Endothelial cell of umbilical vein (primary cell): ENCODE measurements around the gene RBP4. TPM values are rescaled to one million over a fixed set of nuclear protein-coding genes. Genes with fewer than 3 reads are reported as not detected.

Experiments
- BruUV-seq: library from RNA; stranded (reverse); fragments of 400-500 nt; replicated peaks from 2 replicates; lab custom pipeline; 2021; lab: Mats Ljungman, UMichigan
- CTCF ChIA-PET: fragments of 300-600, 350-600 bp; sonication (Branson Sonifier 250); formaldehyde crosslinking; loops from one replicate; lab custom pipeline; 2021; ENCODE audit warnings: antibody characterized with exemption, inconsistent platforms; lab: Charles Lee
- POLR2A ChIA-PET: fragments of 300-600, 350-600 bp; sonication (Branson Sonifier 250); formaldehyde crosslinking; loops from one replicate; lab custom pipeline; 2021; ENCODE audit warnings: antibody characterized with exemption, inconsistent platforms; lab: Charles Lee
- DNase-seq: peaks from one replicate; pipeline ENCODE4 v3.0.0-alpha.2; 2011; ENCODE audit warnings: low read depth, low spot score
- FAIRE-seq: peaks from 2 replicates; lab custom pipeline; 2011; peaks lifted over from hg19 to GRCh38; lab: Jason Lieb, UNC
- H2AFZ ChIP-seq: 2 replicates; pipeline ENCODE4 v1.6.0; 2012; ENCODE audit warnings: low read depth, low read length, control low read depth, inconsistent platforms
- H3K27ac ChIP-seq: 2 replicates; pipeline ENCODE4 v1.5.1; 2011; ENCODE audit warnings: low read depth, mild to moderate bottlenecking, control low read depth, low read length, moderate library complexity; ENCODE audit not compliant: insufficient read depth
- H3K27me3 ChIP-seq, 2 experiments: 2 replicates each; pipeline versions ENCODE4 v1.6.0 to v1.6.1; 2011; ENCODE audit warnings: low read length in 2 of 2, mixed read lengths in 1 of 2; ENCODE audit not compliant: control insufficient read depth in 2 of 2, insufficient read depth in 2 of 2
- H3K36me3 ChIP-seq, 2 experiments: 2 replicates in 1 of 2; 3 replicates in 1 of 2; pipeline ENCODE4 v1.5.1; 2011; ENCODE audit warnings: low read length in 2 of 2, mild to moderate bottlenecking in 1 of 2, moderate library complexity in 1 of 2; ENCODE audit not compliant: control insufficient read depth in 2 of 2, insufficient read depth in 2 of 2; ENCODE audit errors: extremely low read depth in 1 of 2
- H3K4me1 ChIP-seq: 3 replicates; pipeline ENCODE4 v1.5.1; 2011; ENCODE audit warnings: mild to moderate bottlenecking, low read length; ENCODE audit not compliant: control insufficient read depth, insufficient read depth; ENCODE audit errors: extremely low read depth
- H3K4me2 ChIP-seq: 2 replicates; pipeline ENCODE4 v1.6.1; 2011; ENCODE audit warnings: low read length, control low read depth, mixed read lengths; ENCODE audit not compliant: insufficient read depth
- H3K4me3 ChIP-seq, 3 experiments: fragments of 200-600 bp in 1 of 3; sonication (generic), shearing (Covaris generic) in 1 of 3; replicated peaks in 1 of 3; 2 replicates each; pipeline ENCODE4 v1.5.1; 2011 to 2016; ENCODE audit warnings: control low read depth in 3 of 3, low read length in 3 of 3, mild to moderate bottlenecking in 2 of 3, inconsistent platforms in 1 of 3, low read depth in 1 of 3, moderate library complexity in 1 of 3; ENCODE audit not compliant: insufficient read depth in 1 of 3
- H3K79me2 ChIP-seq: 2 replicates; pipeline ENCODE4 v1.6.0; 2012; ENCODE audit warnings: low read length, inconsistent platforms; ENCODE audit not compliant: control insufficient read depth, insufficient read depth
- H3K9ac ChIP-seq: replicated peaks from 2 replicates; pipeline ENCODE3; 2011; ENCODE audit warnings: low read length, control low read depth; ENCODE audit not compliant: insufficient read depth; ENCODE audit errors: extremely low read depth
- H3K9me1 ChIP-seq: replicated peaks from 3 replicates; pipeline ENCODE4 v1.6.0; 2011; ENCODE audit warnings: mild to moderate bottlenecking, low read length; ENCODE audit not compliant: control insufficient read depth, insufficient read depth; ENCODE audit errors: extremely low read depth
- H3K9me3 ChIP-seq: replicated peaks from 2 replicates; pipeline ENCODE4 v1.5.1; 2012; ENCODE audit warnings: low read length, inconsistent platforms; ENCODE audit not compliant: control insufficient read depth, insufficient read depth
- H4K20me1 ChIP-seq: replicated peaks from 2 replicates; pipeline ENCODE3; 2011; ENCODE audit warnings: mild to moderate bottlenecking, low read length; ENCODE audit not compliant: control insufficient read depth, insufficient read depth; ENCODE audit errors: extremely low read depth
- EZH2 ChIP-seq: IDR thresholded peaks from 2 replicates; pipeline ENCODE4 v1.6.1; 2012; ENCODE audit warnings: borderline replicate concordance, low read depth, mild to moderate bottlenecking, moderate library complexity, low read length, inconsistent platforms; ENCODE audit not compliant: severe bottlenecking
- FOS ChIP-seq: IDR thresholded peaks from 2 replicates; pipeline ENCODE4 v1.6.1; 2011; ENCODE audit warnings: mild to moderate bottlenecking, low read length, moderate library complexity, borderline replicate concordance; ENCODE audit not compliant: insufficient read depth
- GATA2 ChIP-seq: IDR thresholded peaks from 2 replicates; pipeline ENCODE4 v1.7.0; 2011; ENCODE audit warnings: low read depth, mild to moderate bottlenecking, moderate library complexity, mixed read lengths, low read length; ENCODE audit not compliant: insufficient read length, insufficient read depth
- JUN ChIP-seq: IDR thresholded peaks from 2 replicates; pipeline ENCODE4 v1.6.1; 2011; ENCODE audit warnings: borderline replicate concordance, low read depth; ENCODE audit not compliant: insufficient read length, insufficient read depth
- MYC ChIP-seq: IDR thresholded peaks from one replicate; pipeline ENCODE4 v1.6.1; 2011; ENCODE audit warnings: mild to moderate bottlenecking, low read depth, low read length
- POLR2A ChIP-seq: IDR thresholded peaks from 2 replicates; pipeline ENCODE4 v1.6.1; 2012; ENCODE audit warnings: low read depth, mild to moderate bottlenecking, control low read depth, low read length
- POLR2AphosphoS5 ChIP-seq: IDR thresholded peaks from 2 replicates; pipeline ENCODE4 v1.6.1; 2012; ENCODE audit warnings: low read depth, mild to moderate bottlenecking, control low read depth, low read length, moderate library complexity; ENCODE audit not compliant: insufficient read depth
- dilution Hi-C: fragments of 300-500 bp; cut with MboI; formaldehyde crosslinking; loops from one replicate; pipeline ENCODE4 v1.15.0; 2019; ENCODE audit warnings: low sequenced_read_pairs; ENCODE audit not compliant: extremely low pct_ligation_motif_present
- intact Hi-C: fragments of 100-400 bp; cut with micrococcal nuclease; formaldehyde crosslinking; loops from one replicate; pipeline ENCODE4 v1.10.0; 2022
- polyA plus RNA-seq, 4 experiments: library from polyadenylated mRNA; depleted of rRNA in 3 of 4; stranded (reverse) in 3 of 4; unstranded in 1 of 4; fragments of >200 nt; gene quantifications; 2 replicates each; pipeline versions ENCODE4 v1.2.1 to v1.2.3, GENCODE V29; 2011 to 2012; ENCODE audit warnings: missing spikeins in 1 of 4
- total RNA-seq: library from RNA; stranded (reverse); gene quantifications from 2 replicates; pipeline ENCODE4 v1.2.3, GENCODE V29; 2021
- TF ChIP-seq, protein P1 (sequence below), 2 donors: IDR thresholded peaks; 1 replicate in 1 of 2; 2 replicates in 1 of 2; pipeline ENCODE4 v1.5.1; 2011; ENCODE audit warnings: low read length in 2 of 2, mild to moderate bottlenecking in 2 of 2, moderate library complexity in 2 of 2, control low read depth in 1 of 2, inconsistent platforms in 1 of 2, low read depth in 1 of 2; ENCODE audit not compliant: insufficient read depth in 1 of 2; ENCODE audit errors: extremely low read depth in 1 of 2
- TF ChIP-seq, protein P2 (sequence below): IDR thresholded peaks from 2 replicates; pipeline ENCODE4 v1.6.1; 2011; ENCODE audit not compliant: insufficient read depth, insufficient read length

The RBP4 gene
- total and polyA plus RNA-seq, 2 donors (not counting 3 experiments of a cell fraction or from before 2014, with no cell fraction given), result not detected

DNA sequence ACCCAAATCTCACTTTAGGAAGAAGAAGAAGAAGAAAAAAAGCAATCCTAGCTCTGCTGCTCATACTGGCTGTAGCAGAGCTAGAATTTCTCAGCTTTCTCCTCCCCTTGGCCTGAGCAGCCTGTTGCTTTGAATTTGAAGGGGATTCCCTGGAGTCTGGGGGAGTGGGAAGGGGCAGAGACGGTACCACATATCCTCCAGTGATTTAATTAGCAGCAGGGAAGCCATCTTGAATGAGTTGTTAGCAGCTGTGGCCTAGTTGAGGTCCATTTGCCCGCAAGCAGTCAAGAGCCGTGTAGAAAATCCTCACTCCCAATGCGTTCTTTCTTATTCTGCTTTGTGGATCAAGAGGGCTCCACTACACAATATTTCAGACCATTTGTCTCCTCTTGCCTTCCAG lies 27.8 kb upstream of the RBP4 start:
- H3K4me1 ChIP-seq, result no peaks in the 10 kb centered on the region
- no peak overlapping the region for H3K4me2 ChIP-seq
- no peaks in the 10 kb centered on the region for H3K36me3 ChIP-seq
- ChIA-PET POLR2A (no interaction called here), CTCF (no interaction called here)
- FAIRE-seq, result no peak
- H4K20me1 ChIP-seq, result no peaks in the 10 kb centered on the region
- intact Hi-C loops, result no loop called here
- H3K9me1 ChIP-seq, result no peaks in the 10 kb centered on the region
- H3K4me3 ChIP-seq, result no peak overlapping the region
- TF ChIP-seq, protein P1, sequence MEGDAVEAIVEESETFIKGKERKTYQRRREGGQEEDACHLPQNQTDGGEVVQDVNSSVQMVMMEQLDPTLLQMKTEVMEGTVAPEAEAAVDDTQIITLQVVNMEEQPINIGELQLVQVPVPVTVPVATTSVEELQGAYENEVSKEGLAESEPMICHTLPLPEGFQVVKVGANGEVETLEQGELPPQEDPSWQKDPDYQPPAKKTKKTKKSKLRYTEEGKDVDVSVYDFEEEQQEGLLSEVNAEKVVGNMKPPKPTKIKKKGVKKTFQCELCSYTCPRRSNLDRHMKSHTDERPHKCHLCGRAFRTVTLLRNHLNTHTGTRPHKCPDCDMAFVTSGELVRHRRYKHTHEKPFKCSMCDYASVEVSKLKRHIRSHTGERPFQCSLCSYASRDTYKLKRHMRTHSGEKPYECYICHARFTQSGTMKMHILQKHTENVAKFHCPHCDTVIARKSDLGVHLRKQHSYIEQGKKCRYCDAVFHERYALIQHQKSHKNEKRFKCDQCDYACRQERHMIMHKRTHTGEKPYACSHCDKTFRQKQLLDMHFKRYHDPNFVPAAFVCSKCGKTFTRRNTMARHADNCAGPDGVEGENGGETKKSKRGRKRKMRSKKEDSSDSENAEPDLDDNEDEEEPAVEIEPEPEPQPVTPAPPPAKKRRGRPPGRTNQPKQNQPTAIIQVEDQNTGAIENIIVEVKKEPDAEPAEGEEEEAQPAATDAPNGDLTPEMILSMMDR (IDR thresholded peaks at IDR 0.05; ENCODE audit: extremely low read depth in 1 of 2, insufficient read depth in 1 of 2, low read depth in 1 of 2, low read length in 2 of 2), result no peak
- no peak for TF ChIP-seq GATA2
- no peak for TF ChIP-seq MYC
- TF ChIP-seq POLR2AphosphoS5, result no peak
- TF ChIP-seq FOS, result no peak
- TF ChIP-seq EZH2, result no peak
- no peak for TF ChIP-seq POLR2A
- no peak for TF ChIP-seq JUN
- TF ChIP-seq, protein P2, sequence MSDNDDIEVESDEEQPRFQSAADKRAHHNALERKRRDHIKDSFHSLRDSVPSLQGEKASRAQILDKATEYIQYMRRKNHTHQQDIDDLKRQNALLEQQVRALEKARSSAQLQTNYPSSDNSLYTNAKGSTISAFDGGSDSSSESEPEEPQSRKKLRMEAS, result no peak
- no peak for DNase-seq
- H3K79me2 ChIP-seq, result no peaks in the 10 kb centered on the region
- H3K9me3 ChIP-seq, result no peaks in the 10 kb centered on the region
- H3K9ac ChIP-seq, result no peak overlapping the region
- BruUV-seq, result no TSS peak
- dilution Hi-C loops, result no loop called here
- no peak overlapping the region for H3K27ac ChIP-seq
- peaks cover 0 to 10% of the 10 kb centered on the region in 2 experiments for H3K27me3 ChIP-seq
- H2AFZ ChIP-seq, result no peak overlapping the region
